A549 (cell line): ENCODE results near the gene PDE8B. TPM values are rescaled to one million over a fixed set of nuclear protein-coding genes. Genes with fewer than 3 reads are reported as not detected.

Source experiments
- ATAC-seq, 2 experiments: fragments of 200-7000 bp in 1 of 2; fragments of >200 bp in 1 of 2; cut with Nextera tagmentation in 1 of 2; cut with Tn5 transposase in 1 of 2; 3 replicates each; pipeline versions ENCODE4 v1.8.0 to v1.9.1; 2018 to 2020; ENCODE audit warnings: mild to moderate bottlenecking in 1 of 2, moderate library complexity in 1 of 2
- CTCF ChIA-PET: fragments of 300-600 bp; sonication (Branson Sonifier 250); formaldehyde crosslinking; extraction: SDS; loops from one replicate; lab custom pipeline; 2021; ENCODE audit warnings: antibody characterized with exemption, inconsistent platforms; lab: Yijun Ruan, JAX
- POLR2A ChIA-PET: fragments of 350-600 bp; formaldehyde crosslinking; extraction: SDS; loops from one replicate; lab custom pipeline; 2021; ENCODE audit warnings: antibody characterized with exemption, inconsistent platforms; lab: Yijun Ruan, JAX
- DNase-seq, 2 experiments: peaks; one replicate each; pipeline versions ENCODE4 v3.0.0 to v3.0.0-alpha.2; 2011 to 2016; ENCODE audit warnings: low read depth in 1 of 2, low spot score in 1 of 2
- FAIRE-seq: peaks from 2 replicates; lab custom pipeline; 2011; peaks lifted over from hg19 to GRCh38; lab: Jason Lieb, UNC
- H3K27ac ChIP-seq, 2 experiments: fragments of >200 bp; sonication (Bioruptor Twin); formaldehyde crosslinking; 3 replicates each; pipeline ENCODE4 v1.5.1; 2016 to 2017
- H3K4me1 ChIP-seq: fragments of >200 bp; sonication (Bioruptor Twin); formaldehyde crosslinking; 3 replicates; pipeline ENCODE4 v1.6.1; 2016
- H3K4me2 ChIP-seq: fragments of >200 bp; sonication (Bioruptor Twin); formaldehyde crosslinking; 3 replicates; pipeline ENCODE4 v1.6.1; 2016
- H3K4me3 ChIP-seq: fragments of >200 bp; sonication (Bioruptor Twin); formaldehyde crosslinking; 3 replicates; pipeline ENCODE4 v1.5.1; 2016
- H3K9me3 ChIP-seq: fragments of >200 bp; sonication (Bioruptor Twin); formaldehyde crosslinking; 3 replicates; pipeline ENCODE4 v1.6.1; 2016
- CBX8 ChIP-seq: fragments of 200-600 bp; sonication (generic); IDR thresholded peaks from 2 replicates; pipeline ENCODE4 v1.6.1; 2016
- CEBPB ChIP-seq, 2 experiments: fragments of >200 bp in 1 of 2; sonication (Bioruptor Twin) in 1 of 2; formaldehyde crosslinking in 1 of 2; IDR thresholded peaks; 2 replicates each; pipeline ENCODE4 v1.6.1; 2012 to 2016
- EP300 ChIP-seq, 2 experiments: fragments of >200 bp; sonication (Bioruptor Twin); formaldehyde crosslinking; IDR thresholded peaks; 2 replicates in 1 of 2; 3 replicates in 1 of 2; pipeline ENCODE4 v1.6.1; 2016 to 2017
- FOSL2 ChIP-seq, 2 experiments: fragments of 450-650 bp in 1 of 2; fragments of >200 bp in 1 of 2; sonication (Bioruptor Twin) in 1 of 2; formaldehyde crosslinking; IDR thresholded peaks; 2 replicates each; pipeline versions ENCODE4 v1.5.0 to v1.6.1; 2016 to 2020; ENCODE audit warnings: mild to moderate bottlenecking in 1 of 2, moderate library complexity in 1 of 2
- GATA3 ChIP-seq: IDR thresholded peaks from 2 replicates; pipeline ENCODE4 v1.6.1; 2012; ENCODE audit warnings: borderline replicate concordance
- HOXB5 ChIP-seq: fragments of 250-450 bp; sonication (Bioruptor Pico); IDR thresholded peaks from 2 replicates; pipeline ENCODE4 v1.5.0; 2020; ENCODE audit warnings: mild to moderate bottlenecking, moderate library complexity
- JUNB ChIP-seq: fragments of >200 bp; sonication (Bioruptor Twin); formaldehyde crosslinking; IDR thresholded peaks from 2 replicates; pipeline ENCODE4 v1.6.1; 2016
- KDM1A ChIP-seq: fragments of 200-600 bp; sonication (generic); IDR thresholded peaks from 2 replicates; pipeline ENCODE4 v1.6.1; 2016; ENCODE audit warnings: low read depth, mild to moderate bottlenecking
- KDM5A ChIP-seq: fragments of 200-600 bp; sonication (generic); IDR thresholded peaks from 2 replicates; pipeline ENCODE4 v1.6.1; 2016; ENCODE audit warnings: antibody characterized with exemption, mild to moderate bottlenecking
- MYC ChIP-seq: IDR thresholded peaks from 2 replicates; pipeline ENCODE4 v1.6.1; 2012; ENCODE audit warnings: mild to moderate bottlenecking, inconsistent platforms, low read length, improper control_type of control experiment, borderline replicate concordance
- NFE2L2 ChIP-seq: fragments of 150-350 bp; conservative IDR thresholded peaks from 2 replicates; pipeline ENCODE4 v1.6.1; 2014; ENCODE audit warnings: low read length
- POLR2AphosphoS2 ChIP-seq: conservative IDR thresholded peaks from 2 replicates; pipeline ENCODE4 v1.6.1; 2012; ENCODE audit warnings: low read length, improper control_type of control experiment, inconsistent platforms
- RAD21 ChIP-seq, 2 experiments: fragments of >200 bp in 1 of 2; sonication (Bioruptor Twin) in 1 of 2; formaldehyde crosslinking in 1 of 2; IDR thresholded peaks in 1 of 2; conservative IDR thresholded peaks in 1 of 2; 2 replicates in 1 of 2; 3 replicates in 1 of 2; pipeline ENCODE4 v1.6.1; 2012 to 2018; ENCODE audit warnings: inconsistent platforms in 1 of 2
- SMC3 ChIP-seq: fragments of >200 bp; sonication (Bioruptor Twin); formaldehyde crosslinking; IDR thresholded peaks from 3 replicates; pipeline ENCODE4 v1.6.1; 2018; ENCODE audit warnings: inconsistent platforms
- TP53 ChIP-seq: fragments of 250-450 bp; sonication (Bioruptor Pico); IDR thresholded peaks from 2 replicates; pipeline ENCODE4 v1.5.0; 2021; ENCODE audit warnings: mild to moderate bottlenecking, moderate library complexity
- ZNF302 ChIP-seq: fragments of 250-450 bp; sonication (Bioruptor Pico); IDR thresholded peaks from 2 replicates; pipeline ENCODE4 v1.9.0; 2021; ENCODE audit warnings: inconsistent platforms, mild to moderate bottlenecking, moderate library complexity
- WGBS: methylation state at CpG from one replicate; pipeline ENCODE4 v1.1.6; 2017; ENCODE audit errors: missing lambda C conversion rate; 5-methylcytosine and 5-hydroxymethylcytosine counted together
- polyA plus RNA-seq, 4 experiments: library from polyadenylated mRNA; depleted of rRNA in 3 of 4; stranded (reverse); fragments of >200 nt; fragmentation: RNase III in 1 of 4; extraction: RNeasy Plus Mini Kit Qiagen cat#74134 plus additional on column Dnase treatment in 1 of 4; gene quantifications; 2 replicates in 3 of 4; 3 replicates in 1 of 4; pipeline ENCODE4 v1.2.3, GENCODE V29; 2011 to 2017
- TF ChIP-seq, protein P1 (sequence below): fragments of >200 bp; sonication (Bioruptor Twin); formaldehyde crosslinking; IDR thresholded peaks from 3 replicates; pipeline ENCODE4 v1.5.1; 2016
- TF ChIP-seq, protein P2 (sequence below): IDR thresholded peaks from 2 replicates; pipeline ENCODE4 v1.6.1; 2012; ENCODE audit warnings: low read depth, borderline replicate concordance
- TF ChIP-seq, protein P3 (sequence below): IDR thresholded peaks from 2 replicates; pipeline ENCODE4 v1.6.1; 2012
- TF ChIP-seq, protein P4 (sequence below): fragments of 250-450 bp; sonication (Bioruptor Pico); IDR thresholded peaks from 2 replicates; pipeline ENCODE4 v1.5.0; 2020; ENCODE audit warnings: low read depth, mild to moderate bottlenecking, moderate library complexity

PDE8B gene
- polyA plus RNA-seq, 2 of the 4 experiments (the other 2 are of a cell fraction): 2.0 to 4.0 TPM

DNA sequence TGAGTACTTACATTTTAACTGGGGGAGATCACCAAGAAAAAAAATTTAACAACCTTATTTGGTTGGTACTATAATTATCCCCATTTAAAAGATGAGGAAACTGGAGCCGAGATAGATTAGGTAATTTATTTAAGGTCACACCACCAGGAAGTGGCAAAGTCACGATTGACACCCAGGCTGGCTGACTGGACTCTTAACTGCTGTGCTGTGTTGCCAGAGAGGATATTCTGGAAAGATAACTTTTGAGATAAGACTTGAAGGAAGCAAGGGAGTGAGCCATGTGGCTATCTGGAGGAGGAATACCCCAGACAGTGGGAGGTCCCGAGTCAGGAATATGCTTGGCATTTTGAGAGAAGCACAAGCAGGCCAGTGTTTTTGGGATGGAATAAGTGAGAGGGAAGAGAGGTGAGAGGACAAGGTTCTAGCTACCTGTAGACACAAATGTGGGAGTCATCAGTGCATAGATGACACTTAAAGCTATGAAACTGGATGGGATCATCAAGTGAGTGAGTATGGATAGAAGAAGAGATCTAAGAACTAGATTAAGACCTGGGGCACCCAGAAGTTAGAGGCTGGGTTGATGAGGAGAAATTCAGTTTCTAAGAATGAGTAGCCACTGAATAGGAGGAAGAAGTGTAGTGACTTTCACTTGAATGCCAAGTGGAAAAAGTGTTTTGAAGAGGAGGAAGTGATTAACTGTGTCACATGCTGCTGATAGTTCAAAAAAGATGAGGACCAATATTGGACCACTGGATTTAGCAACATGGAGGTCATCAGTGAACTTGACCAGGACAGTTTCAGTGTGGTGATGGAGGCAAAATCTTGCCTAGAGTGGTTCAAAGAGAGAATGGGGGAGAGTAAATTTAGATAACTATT is 25.6 kb downstream of the PDE8B start:
- TF ChIP-seq RAD21 (conservative IDR thresholded peaks at IDR 0.05 in 1 of 2, IDR thresholded peaks at IDR 0.05 in 1 of 2) (no peak), NFE2L2 (no peak), HOXB5 (no peak), TP53 (no peak), KDM1A (no peak)
- Histone ChIP-seq H3K4me2 (no peak overlapping the region), H3K9me3 (no peaks in the 10 kb centered on the region), H3K27ac (no peak overlapping the region), H3K4me3 (no peak overlapping the region), H3K4me1 (peaks cover 9% of the 10 kb centered on the region)
- DNase-seq (no peak), ATAC-seq (no peak), FAIRE-seq (no peak)
- CTCF ChIA-PET: no interaction called here
- POLR2A ChIA-PET: no interaction called here
- 68% methylated on average over 3 of the region's 3 CpGs for WGBS

DNA sequence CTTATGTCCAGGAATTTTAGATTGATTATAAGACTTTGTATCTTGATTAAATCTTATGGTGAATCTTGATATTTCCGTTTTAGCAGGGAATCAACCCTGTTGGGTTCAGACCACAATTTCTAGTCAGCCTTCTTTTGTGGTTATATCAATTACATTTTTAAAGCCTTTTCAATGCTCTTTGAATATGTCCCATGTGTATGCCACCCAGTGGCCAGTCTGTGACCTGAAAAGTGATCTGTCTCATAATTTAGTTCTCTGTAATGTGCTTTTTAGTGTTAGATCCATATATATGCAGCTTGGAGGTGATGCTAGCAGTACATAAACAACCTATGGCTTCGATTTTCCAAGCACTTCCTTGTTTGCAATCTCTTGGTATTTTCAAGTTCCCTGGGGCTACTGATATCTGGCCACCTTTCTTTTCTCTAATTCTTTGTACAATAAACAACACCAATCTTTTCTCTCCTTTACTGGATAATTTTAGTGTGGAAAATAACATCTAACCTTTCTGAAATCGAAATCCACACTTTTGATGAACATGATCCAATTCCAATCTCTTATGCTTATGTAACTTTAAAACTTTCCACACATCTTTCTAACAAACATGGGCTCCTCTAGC is 28.8 kb downstream of the PDE8B start:
- DNase-seq (peak; percentile 25 to 41), ATAC-seq (peak; percentile 66 to 76; a peak in 5 of 6 replicates), FAIRE-seq (peak; percentile 13)
- ChIA-PET CTCF (interaction anchor here (1.0 to 4.9 kb wide), 20 partner anchors 8 to 372 kb away, joined by 3 to 39 read pairs (median 5); partner anchors contain the start of gene WDR41), POLR2A (no interaction called here)
- Histone ChIP-seq H3K4me3 (no peak overlapping the region), H3K9me3 (no peaks in the 10 kb centered on the region), H3K4me2 (peak overlapping the region; percentile 40; the same call in 2 of the 3 replicates), H3K27ac (peak overlapping the region; percentile 1 to 42; a peak in 3 of 6 replicates), H3K4me1 (peaks cover 15% of the 10 kb centered on the region)
- WGBS: 11% methylated on average over 3 of the region's 3 CpGs
- TF ChIP-seq RAD21 (conservative IDR thresholded peaks at IDR 0.05 in 1 of 2, IDR thresholded peaks at IDR 0.05 in 1 of 2) (peak; percentile 58 to 64), SMC3 (peak; percentile 76), GATA3 (no peak)
- TF ChIP-seq, protein P1, sequence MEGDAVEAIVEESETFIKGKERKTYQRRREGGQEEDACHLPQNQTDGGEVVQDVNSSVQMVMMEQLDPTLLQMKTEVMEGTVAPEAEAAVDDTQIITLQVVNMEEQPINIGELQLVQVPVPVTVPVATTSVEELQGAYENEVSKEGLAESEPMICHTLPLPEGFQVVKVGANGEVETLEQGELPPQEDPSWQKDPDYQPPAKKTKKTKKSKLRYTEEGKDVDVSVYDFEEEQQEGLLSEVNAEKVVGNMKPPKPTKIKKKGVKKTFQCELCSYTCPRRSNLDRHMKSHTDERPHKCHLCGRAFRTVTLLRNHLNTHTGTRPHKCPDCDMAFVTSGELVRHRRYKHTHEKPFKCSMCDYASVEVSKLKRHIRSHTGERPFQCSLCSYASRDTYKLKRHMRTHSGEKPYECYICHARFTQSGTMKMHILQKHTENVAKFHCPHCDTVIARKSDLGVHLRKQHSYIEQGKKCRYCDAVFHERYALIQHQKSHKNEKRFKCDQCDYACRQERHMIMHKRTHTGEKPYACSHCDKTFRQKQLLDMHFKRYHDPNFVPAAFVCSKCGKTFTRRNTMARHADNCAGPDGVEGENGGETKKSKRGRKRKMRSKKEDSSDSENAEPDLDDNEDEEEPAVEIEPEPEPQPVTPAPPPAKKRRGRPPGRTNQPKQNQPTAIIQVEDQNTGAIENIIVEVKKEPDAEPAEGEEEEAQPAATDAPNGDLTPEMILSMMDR: peak; percentile 64

DNA sequence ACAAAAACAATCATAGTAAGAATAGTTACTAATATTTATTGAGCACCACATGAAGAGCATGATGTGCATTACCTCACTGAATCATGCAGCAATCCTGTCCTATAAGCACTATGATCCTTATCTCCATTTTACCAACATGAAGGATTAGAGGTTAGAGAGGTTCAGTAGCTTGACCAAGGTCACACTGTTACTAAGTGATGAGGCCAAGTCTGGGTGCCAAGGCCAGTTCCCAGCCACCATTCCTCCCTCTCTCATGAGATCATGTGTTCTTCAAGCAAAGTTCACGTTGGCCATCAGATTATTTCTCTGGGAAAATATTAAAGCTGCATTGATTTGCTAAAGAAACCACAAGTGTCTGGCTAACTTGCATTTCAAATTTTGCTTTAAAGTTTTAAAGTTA is 31.0 kb downstream of the PDE8B start:
- H3K4me1 ChIP-seq: peaks cover 15% of the 10 kb centered on the region
- CTCF ChIA-PET: interaction anchor here (0.9 to 4.9 kb wide), 3 partner anchors 9 to 97 kb away, joined by 3 to 39 read pairs (median 7); no protein-coding TSS in a partner anchor
- 58% methylated on average over 1 of the region's 1 CpG for whole genome bisulfite sequencing
- FAIRE-seq (no peak), ATAC-seq (no peak), DNase-seq (no peak)
- no peaks in the 10 kb centered on the region for H3K9me3 ChIP-seq
- POLR2A ChIA-PET: no interaction called here
- H3K4me2 ChIP-seq: no peak overlapping the region
- no peak overlapping the region for H3K27ac ChIP-seq
- H3K4me3 ChIP-seq: no peak overlapping the region
- TF ChIP-seq CEBPB (IDR thresholded peaks at IDR 0.05): no peak
- TF ChIP-seq ZNF302 (CRISPR knock-in tag): no peak
- TF ChIP-seq, protein P2, sequence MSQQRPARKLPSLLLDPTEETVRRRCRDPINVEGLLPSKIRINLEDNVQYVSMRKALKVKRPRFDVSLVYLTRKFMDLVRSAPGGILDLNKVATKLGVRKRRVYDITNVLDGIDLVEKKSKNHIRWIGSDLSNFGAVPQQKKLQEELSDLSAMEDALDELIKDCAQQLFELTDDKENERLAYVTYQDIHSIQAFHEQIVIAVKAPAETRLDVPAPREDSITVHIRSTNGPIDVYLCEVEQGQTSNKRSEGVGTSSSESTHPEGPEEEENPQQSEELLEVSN: no peak
- TF ChIP-seq, protein P3, sequence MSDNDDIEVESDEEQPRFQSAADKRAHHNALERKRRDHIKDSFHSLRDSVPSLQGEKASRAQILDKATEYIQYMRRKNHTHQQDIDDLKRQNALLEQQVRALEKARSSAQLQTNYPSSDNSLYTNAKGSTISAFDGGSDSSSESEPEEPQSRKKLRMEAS: no peak
- TF ChIP-seq EP300 (IDR thresholded peaks at IDR 0.05): no peak
- TF ChIP-seq MYC: no peak
- no peak for TF ChIP-seq FOSL2 (IDR thresholded peaks at IDR 0.05)
- no peak for TF ChIP-seq FOSL2 (CRISPR knock-in tag; IDR thresholded peaks at IDR 0.05)
- no peak for TF ChIP-seq HOXB5
- no peak for TF ChIP-seq POLR2AphosphoS2
- TF ChIP-seq JUNB: no peak
- TF ChIP-seq, protein P4, sequence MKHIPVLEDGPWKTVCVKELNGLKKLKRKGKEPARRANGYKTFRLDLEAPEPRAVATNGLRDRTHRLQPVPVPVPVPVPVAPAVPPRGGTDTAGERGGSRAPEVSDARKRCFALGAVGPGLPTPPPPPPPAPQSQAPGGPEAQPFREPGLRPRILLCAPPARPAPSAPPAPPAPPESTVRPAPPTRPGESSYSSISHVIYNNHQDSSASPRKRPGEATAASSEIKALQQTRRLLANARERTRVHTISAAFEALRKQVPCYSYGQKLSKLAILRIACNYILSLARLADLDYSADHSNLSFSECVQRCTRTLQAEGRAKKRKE (CRISPR knock-in tag): no peak
- TF ChIP-seq CBX8: no peak
- no peak for TF ChIP-seq KDM5A
- no peak for TF ChIP-seq GATA3
- TF ChIP-seq, all 56 proteins: peak for 0
